AML-193 (cell line): Measurements from ENCODE around the gene GUCY1A2.

ENCODE experiments used
- DNase-seq, 2 experiments: peaks; one replicate each; lab custom pipeline; 2025; lab: John Stamatoyannopoulos, UW

Gene GUCY1A2

GRCh38 chr11:106745941-106746340, 272.3 kb downstream of the GUCY1A2 start:
- no peak for DNase-seq

DNA sequence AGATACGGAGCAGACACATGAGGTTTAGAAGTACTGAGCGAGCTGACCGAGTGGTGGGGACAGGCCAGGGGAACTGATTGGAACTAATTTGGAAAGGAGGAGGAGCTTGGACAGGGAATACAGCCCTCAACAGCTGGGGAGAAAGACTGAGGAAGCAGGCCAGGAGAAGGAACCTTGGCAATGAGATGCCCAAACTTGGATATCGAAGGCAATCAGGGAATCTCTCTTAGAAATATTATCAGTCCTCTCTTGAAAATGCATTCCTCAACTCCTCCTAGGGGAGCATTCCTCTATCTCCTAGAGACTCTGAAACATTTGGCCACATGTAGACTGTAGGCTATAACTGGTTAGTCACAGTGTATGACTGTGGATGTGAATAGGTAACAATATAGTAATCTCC, 284.6 kb downstream of the GUCY1A2 start:
- DNase-seq = no peak

GRCh38 chr11:106728859-106729258, 289.4 kb downstream of the GUCY1A2 start:
- no peak for DNase-seq

DNA sequence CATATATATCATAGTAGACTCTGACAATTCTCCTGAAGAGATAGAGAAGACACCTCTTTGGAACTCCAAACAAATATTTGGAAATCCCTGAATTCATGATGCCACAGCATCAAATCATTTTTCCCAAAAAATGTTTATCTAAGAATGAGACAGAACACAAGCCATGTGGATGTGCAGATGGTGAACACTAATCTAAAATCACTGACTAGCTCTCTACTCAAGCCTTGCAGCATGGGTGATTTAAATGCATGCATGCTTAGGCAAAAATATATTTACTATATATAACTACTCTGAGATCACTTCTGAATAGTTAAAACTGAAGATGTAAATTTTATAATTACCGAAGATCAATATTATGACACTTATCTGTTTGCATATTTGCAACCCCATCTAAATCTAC, 289.9 kb downstream of the GUCY1A2 start:
- DNase-seq = no peak

- no peak for DNase-seq
Observed at GRCh38 chr11:106727256-106727655, 291.0 kb downstream of the GUCY1A2 start.

GRCh38 chr11:106724293-106724892, 293.9 kb downstream of the GUCY1A2 start:
- no peak for DNase-seq

- DNase-seq = no peak
Observed at GRCh38 chr11:106723071-106723470, 295.2 kb downstream of the GUCY1A2 start.

- no peak for DNase-seq
Observed at GRCh38 chr11:106717222-106717621, 301.1 kb downstream of the GUCY1A2 start.

DNA sequence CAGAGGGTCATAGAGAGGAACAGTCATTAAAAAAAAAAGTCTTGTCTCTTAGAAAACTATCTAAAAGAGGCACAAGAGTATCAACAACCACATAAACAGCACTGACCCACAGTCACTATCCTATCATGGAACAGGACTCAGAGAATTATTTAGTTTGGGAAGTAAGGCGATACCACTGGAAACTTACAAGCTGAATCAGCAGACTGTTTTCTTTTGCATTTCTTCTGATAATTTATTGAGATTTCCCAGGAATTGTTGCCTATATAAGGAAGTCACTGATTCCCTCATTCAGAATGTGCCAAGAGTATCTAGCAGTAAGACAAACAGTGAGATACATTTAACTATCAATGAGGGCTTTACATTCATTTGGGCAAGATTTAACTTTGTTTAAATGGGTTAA, 304.1 kb downstream of the GUCY1A2 start:
- no peak for DNase-seq

GRCh38 chr11:106708348-106708747, 309.9 kb downstream of the GUCY1A2 start:
- no peak for DNase-seq

DNA sequence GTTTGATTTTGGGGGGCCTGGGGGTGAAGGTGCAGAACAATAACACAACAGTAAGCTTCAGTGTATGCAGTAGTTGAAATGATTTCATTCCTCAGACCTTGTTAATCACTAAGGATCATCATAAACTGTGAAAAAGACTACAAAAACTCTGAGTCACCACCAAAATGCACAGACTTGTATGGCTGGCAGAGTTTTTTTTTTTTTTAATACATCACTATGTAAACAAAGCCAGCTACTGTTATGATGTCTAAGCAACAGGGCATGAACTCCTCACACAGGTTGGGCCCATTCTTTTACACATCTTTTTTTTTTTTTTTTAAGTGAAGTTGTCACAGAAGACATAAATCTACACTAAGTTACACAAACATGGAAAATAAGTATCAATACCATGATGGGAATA, 311.9 kb downstream of the GUCY1A2 start:
- DNase-seq = no peak

GRCh38 chr11:106702805-106703204, 315.5 kb downstream of the GUCY1A2 start:
- DNase-seq = no peak

DNA sequence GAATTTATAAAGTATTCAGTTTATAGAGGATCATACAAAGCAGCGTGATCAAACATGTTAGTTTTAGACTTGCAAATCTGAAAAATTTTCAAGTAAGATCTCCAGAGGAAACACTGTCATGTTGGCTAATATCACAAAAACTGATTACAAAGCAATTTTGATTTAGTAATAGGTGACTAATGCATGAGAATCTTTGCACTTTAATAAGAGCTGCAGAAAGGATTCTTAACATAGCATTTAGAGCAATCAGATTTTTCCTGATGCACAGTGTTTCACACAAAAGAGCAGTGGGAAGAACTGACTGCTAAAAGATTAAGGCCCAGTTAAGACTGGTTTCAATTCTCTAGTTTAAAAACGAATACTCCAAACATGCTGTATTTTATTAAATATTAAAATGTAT, 321.2 kb downstream of the GUCY1A2 start:
- DNase-seq = no peak

DNA sequence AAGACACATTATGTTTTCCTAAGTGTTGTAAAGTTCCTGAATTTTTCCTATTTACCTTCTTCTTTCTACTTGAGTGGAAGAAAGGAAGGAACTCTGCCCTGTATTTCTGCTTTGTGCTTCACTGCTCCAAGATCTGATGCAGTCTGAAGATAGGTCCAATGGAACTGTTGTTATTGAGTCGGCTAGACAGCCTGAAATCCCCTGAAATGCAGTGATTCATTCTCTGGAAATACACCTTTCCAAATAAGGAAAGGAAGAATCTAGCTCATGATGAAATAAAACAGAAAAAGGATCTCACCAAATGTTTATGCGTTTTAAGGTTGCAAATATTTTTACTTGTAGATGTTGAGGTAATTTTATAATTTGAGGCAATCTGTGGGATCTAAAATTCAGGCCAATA, 322.8 kb downstream of the GUCY1A2 start:
- no peak for DNase-seq

GRCh38 chr11:106694501-106694900, 323.8 kb downstream of the GUCY1A2 start:
- DNase-seq = no peak

DNA sequence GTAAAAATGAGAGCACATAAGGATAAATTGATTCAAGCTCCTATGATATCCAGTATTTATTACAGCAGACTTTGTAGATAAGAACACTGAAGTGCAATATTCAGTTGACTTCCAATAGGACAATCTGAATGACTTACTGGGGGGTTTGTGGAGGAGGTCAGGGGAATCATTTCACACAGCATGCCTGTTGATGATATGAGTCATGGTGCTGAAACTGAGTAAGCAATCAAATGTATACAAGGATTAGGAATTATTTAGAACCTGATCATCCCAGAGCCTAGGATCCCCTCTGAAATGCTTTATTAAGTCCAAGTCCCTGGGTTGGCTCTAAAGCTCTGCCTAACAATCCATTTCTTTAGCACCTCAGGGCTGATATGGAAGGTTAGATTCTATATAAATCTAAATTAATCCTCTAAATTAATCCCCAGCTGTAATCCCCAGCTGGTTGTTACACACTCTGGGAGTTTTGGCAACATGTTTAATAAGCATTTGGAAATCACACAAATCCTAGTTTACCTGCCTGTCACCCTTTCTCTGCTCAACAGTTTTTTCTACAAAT, 326.4 kb downstream of the GUCY1A2 start:
- DNase-seq = no peak

- DNase-seq = no peak
Observed at GRCh38 chr11:106690923-106691322, 327.4 kb downstream of the GUCY1A2 start.

DNA sequence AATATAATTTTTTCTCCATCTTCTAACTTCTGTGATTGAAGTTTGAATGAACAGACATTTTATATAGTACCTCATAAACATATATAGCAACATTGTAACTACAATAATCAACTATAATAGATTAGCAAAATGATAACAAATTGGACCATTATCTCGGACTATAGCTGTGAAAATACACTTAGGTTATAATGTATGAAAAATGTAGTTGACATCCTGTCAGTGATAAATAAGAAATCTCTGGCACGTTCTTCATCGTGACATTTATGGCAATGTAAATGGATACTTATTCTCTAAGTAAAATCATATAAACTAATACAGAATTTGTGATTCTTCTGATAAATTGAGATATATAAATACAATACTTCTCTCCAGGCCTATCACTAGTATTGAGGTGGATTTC, 333.3 kb downstream of the GUCY1A2 start:
- no peak for DNase-seq

DNA sequence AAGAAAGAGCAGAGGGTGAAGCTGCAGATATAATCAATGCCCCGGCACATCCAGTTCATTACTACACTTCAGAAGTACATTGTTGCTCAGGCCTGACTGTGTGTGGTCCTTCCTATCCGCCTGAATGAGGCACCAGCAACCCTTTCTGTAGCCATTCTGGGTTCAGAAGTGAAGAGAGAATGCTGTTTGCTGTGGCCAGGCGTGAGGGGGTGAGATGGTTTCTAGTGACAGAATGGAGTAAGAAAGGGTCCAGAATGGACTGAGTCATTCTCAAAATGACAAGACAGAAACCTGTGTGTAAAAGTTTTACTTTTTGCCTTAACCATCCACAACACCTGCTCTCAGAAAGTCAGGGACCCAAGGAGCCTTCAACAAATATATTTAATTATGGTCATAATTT, 334.8 kb downstream of the GUCY1A2 start:
- DNase-seq = no peak

DNA sequence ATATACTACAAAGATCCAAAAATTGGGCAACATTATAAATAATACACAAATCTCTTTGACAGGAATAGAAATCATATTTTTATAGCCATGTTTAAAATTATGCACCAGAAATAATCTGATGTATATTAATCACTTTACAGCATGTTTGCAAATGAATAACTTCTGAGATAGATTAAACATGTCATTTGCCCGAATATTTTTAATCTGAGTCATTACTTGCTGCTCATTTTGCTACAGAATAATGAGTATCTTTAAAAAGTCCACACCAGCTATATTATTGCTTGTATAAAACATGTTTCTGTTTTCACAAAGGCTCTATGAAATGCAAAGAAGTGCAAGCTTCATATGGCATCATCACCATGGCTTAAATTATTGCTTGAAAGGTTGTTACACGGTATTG, 336.8 kb downstream of the GUCY1A2 start:
- no peak for DNase-seq

DNA sequence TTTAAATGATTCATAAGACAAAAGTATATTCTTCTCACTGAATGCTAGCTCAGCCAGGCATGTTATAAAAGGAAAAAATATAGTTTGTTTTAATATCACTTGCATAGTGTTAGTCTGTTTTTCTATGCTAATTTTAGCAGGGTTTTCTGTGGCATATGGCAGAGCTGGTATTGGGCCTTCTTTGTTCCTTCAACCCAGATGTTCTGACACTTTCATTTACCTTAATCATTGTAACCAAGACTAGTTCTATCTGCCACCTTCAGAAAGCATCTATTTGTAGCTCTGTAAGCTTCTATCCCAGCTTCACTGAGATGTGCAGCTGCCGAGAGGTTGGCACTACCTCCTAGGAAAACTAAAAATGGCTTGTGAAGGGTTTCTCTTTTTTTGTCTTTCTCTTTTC, 338.7 kb downstream of the GUCY1A2 start:
- DNase-seq = no peak

DNA sequence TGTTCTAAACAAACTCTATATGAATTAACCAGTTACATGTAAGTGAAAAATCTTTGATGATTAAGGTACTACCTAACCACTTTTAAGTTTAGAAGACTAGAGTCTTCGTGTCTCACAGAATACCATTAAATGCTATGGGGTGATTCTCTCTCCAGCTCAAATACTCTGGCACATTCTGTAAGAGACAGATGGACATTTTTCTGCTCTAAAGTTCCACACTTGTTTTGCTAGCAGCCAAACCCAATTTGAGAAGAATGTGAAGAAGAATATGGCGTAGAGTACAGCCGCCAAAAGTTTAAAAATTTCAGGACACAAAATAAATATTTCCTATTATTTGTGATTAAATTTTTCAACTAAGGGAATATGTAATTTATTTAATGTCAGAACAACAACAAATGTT, 339.1 kb downstream of the GUCY1A2 start:
- no peak for DNase-seq

DNA sequence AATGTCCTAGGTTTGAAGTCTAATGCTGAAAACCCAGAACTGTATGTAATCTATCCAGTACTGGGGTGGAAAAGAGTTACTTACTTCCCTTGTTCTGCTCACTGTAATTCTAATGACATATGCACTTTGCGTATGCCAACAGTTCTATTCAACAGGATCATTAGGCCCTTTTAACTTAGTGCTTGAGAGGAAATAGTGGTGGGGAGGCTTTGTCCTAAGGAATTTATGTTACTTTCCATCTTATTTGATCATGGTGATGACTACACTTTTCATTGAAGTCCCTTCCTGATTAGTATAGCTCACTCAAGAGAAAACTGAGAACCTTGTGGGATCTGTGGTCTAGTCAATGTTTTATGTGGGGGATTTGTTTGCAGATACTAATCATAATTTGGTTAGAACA, 348.2 kb downstream of the GUCY1A2 start:
- no peak for DNase-seq

GRCh38 chr11:106668147-106668546, 350.1 kb downstream of the GUCY1A2 start:
- no peak for DNase-seq
